ENCODE data around the gene CNOT11. TPM values are rescaled to one million over a fixed set of nuclear protein-coding genes. Genes with fewer than 3 reads are reported as not detected.

The CNOT11 gene
- total RNA-seq, 1 donor from 2014 or later: 20.1 TPM

DNA sequence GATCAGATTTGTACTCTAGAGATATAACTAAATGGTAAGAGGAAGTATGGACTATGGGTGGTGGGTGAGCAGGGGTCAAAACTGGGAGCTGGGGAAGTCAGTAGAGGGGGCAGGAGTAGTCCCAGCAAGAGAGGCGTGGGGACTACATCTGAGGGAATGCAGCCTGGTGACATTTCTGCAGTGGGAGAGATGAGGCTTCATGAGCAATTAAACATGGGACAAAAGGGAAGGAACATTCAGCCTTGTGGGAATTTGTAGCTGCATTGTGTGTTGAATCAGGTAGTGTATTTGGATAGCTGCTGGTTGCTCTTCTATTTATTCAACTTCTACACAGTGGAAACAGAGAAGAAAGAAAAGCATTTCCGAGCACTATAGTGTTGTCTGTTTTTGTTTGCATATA, 3.6 kb downstream of the CNOT11 start:
- DNase-seq (ENCODE audit: extremely low spot score in 2 of 2): no peak
- Histone ChIP-seq H3K4me1 (peaks cover 30% of the 10 kb centered on the region), H3K27me3 (no peaks in the 10 kb centered on the region), H3K36me3 (peaks cover 0 to 14% of the 10 kb centered on the region in 2 donors), H3K27ac (no peak overlapping the region), H3K4me3 (no peak overlapping the region), H3K9me3 (no peaks in the 10 kb centered on the region)
- intact Hi-C loops (cut with DNase I): loop anchor here (10.0 kb wide), 1 partner anchor 48 kb away; the partner anchor contains the start of gene RNF149
- no peak for TF ChIP-seq POLR2AphosphoS5 (IDR thresholded peaks at IDR 0.05; ENCODE audit: insufficient read depth in 1 of 2, low read depth in 1 of 2)
- TF ChIP-seq POLR2A (IDR thresholded peaks at IDR 0.05): no peak
- TF ChIP-seq, protein P1, sequence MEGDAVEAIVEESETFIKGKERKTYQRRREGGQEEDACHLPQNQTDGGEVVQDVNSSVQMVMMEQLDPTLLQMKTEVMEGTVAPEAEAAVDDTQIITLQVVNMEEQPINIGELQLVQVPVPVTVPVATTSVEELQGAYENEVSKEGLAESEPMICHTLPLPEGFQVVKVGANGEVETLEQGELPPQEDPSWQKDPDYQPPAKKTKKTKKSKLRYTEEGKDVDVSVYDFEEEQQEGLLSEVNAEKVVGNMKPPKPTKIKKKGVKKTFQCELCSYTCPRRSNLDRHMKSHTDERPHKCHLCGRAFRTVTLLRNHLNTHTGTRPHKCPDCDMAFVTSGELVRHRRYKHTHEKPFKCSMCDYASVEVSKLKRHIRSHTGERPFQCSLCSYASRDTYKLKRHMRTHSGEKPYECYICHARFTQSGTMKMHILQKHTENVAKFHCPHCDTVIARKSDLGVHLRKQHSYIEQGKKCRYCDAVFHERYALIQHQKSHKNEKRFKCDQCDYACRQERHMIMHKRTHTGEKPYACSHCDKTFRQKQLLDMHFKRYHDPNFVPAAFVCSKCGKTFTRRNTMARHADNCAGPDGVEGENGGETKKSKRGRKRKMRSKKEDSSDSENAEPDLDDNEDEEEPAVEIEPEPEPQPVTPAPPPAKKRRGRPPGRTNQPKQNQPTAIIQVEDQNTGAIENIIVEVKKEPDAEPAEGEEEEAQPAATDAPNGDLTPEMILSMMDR (IDR thresholded peaks at IDR 0.05): no peak

- Histone ChIP-seq H3K4me1 (peaks cover 24% of the 10 kb centered on the region), H3K27me3 (no peaks in the 10 kb centered on the region), H3K36me3 (peaks cover 0 to 31% of the 10 kb centered on the region in 2 donors), H3K4me3 (no peak overlapping the region), H3K9me3 (no peaks in the 10 kb centered on the region), H3K27ac (no peak overlapping the region)
- TF ChIP-seq, protein P1 (IDR thresholded peaks at IDR 0.05): no peak
- TF ChIP-seq POLR2AphosphoS5 (IDR thresholded peaks at IDR 0.05; ENCODE audit: insufficient read depth in 1 of 2, low read depth in 1 of 2) (no peak), POLR2A (IDR thresholded peaks at IDR 0.05) (no peak)
- intact Hi-C loops (cut with DNase I): loop anchor here (10.0 kb wide), 1 partner anchor 46 kb away; the partner anchor contains the start of gene RNF149
- DNase-seq (ENCODE audit: extremely low spot score in 2 of 2): no peak
Measured at GRCh38 chr2:101258804-101259203, 6.1 kb downstream of the CNOT11 start.

DNA sequence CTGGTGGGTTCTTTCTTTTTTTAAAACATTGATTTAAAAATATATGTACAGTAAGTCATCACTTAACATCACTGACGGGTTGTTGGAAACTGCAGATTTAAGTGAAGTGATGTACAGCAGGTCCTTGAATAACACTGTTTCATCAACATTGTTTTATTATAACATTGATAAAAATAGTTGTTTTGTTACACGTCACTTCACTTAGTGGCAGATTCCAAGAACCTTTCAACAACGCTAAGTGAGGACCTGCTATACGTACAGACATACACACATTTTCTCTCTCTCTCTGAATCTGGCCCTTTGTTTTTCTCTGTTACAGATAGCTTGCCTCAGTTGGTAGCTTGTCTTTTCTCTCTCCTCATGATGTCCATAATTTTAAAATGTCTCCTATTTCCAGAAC, 9.5 kb downstream of the CNOT11 start:
- intact Hi-C loops (cut with DNase I): no loop called here
- Histone ChIP-seq H3K36me3 (peaks cover 0 to 62% of the 10 kb centered on the region in 2 donors), H3K4me1 (no peaks in the 10 kb centered on the region), H3K4me3 (no peak overlapping the region), H3K9me3 (no peaks in the 10 kb centered on the region), H3K27ac (no peak overlapping the region), H3K27me3 (no peaks in the 10 kb centered on the region)
- DNase-seq (ENCODE audit: extremely low spot score in 2 of 2): no peak
- TF ChIP-seq POLR2A (IDR thresholded peaks at IDR 0.05) (no peak), POLR2AphosphoS5 (IDR thresholded peaks at IDR 0.05; ENCODE audit: insufficient read depth in 1 of 2, low read depth in 1 of 2) (no peak)
- TF ChIP-seq, protein P1 (IDR thresholded peaks at IDR 0.05): no peak

GRCh38 chr2:101263377-101263800, 10.7 kb downstream of the CNOT11 start:
- Histone ChIP-seq H3K36me3 (peaks cover 0 to 75% of the 10 kb centered on the region in 2 donors), H3K4me1 (no peaks in the 10 kb centered on the region), H3K27ac (no peak overlapping the region), H3K4me3 (no peak overlapping the region), H3K9me3 (no peaks in the 10 kb centered on the region), H3K27me3 (no peaks in the 10 kb centered on the region)
- intact Hi-C loops (cut with DNase I): no loop called here
- TF ChIP-seq, protein P1 (IDR thresholded peaks at IDR 0.05): no peak
- no peak for TF ChIP-seq POLR2A (IDR thresholded peaks at IDR 0.05)
- TF ChIP-seq POLR2AphosphoS5 (IDR thresholded peaks at IDR 0.05; ENCODE audit: insufficient read depth in 1 of 2, low read depth in 1 of 2): no peak
- no peak for DNase-seq (ENCODE audit: extremely low spot score in 2 of 2)

DNA sequence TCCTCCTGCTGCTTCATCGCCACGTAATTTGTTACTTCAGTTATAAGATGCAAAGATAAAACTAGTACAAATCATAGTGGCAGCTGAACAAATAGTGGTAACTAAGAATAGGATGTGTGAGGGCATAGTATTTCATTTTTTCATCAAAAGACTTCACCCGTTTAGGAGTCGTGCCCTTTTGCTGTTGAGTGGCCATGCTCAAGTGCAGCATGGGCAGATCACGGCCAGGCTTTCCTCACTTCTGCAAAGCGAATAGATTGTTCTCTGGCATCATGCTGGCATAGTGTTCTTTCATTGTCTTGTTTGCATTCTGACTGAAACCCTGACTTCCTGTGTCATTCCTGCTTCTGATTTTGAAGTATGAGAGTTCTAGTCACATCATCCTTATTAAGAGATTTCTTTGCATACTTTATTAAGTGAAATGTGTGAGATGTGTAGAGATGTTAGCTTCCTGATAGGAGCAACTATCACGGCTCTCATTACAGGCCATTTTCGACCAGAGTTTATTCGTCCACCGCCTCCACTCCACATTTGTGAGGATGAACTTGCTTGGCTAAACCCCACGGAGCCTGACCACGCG, 11.8 kb downstream of the CNOT11 start:
- Histone ChIP-seq H3K36me3 (peaks cover 0 to 72% of the 10 kb centered on the region in 2 donors), H3K27me3 (no peaks in the 10 kb centered on the region), H3K4me1 (no peaks in the 10 kb centered on the region), H3K9me3 (no peaks in the 10 kb centered on the region), H3K27ac (no peak overlapping the region), H3K4me3 (no peak overlapping the region)
- DNase-seq (ENCODE audit: extremely low spot score in 2 of 2): no peak
- TF ChIP-seq POLR2AphosphoS5 (IDR thresholded peaks at IDR 0.05; ENCODE audit: insufficient read depth in 1 of 2, low read depth in 1 of 2) (no peak), POLR2A (IDR thresholded peaks at IDR 0.05) (no peak)
- TF ChIP-seq, protein P1 (IDR thresholded peaks at IDR 0.05): no peak
- intact Hi-C loops (cut with DNase I): no loop called here
